D721Med (cell line): ENCODE data around the gene GPR22.
A peak's percentile ranks its signal among the peaks of the same experiment; 100 is the strongest.

Source experiments
- DNase-seq: peaks from one replicate; pipeline ENCODE4 v3.0.0; 2011; ENCODE audit warnings: low spot score; ENCODE audit not compliant: insufficient read length
- FAIRE-seq: peaks from 2 replicates; lab custom pipeline; 2011; peaks lifted over from hg19 to GRCh38; lab: Jason Lieb, UNC
- TF ChIP-seq, protein P1 (sequence below): IDR thresholded peaks from 2 replicates; pipeline ENCODE4 v1.5.1; 2012; ENCODE audit warnings: mild to moderate bottlenecking, control low read depth; ENCODE audit not compliant: insufficient read depth; ENCODE audit errors: missing control alignments

GPR22 gene

GRCh38 chr7:107494884-107495283, 25.0 kb downstream of the GPR22 start:
- TF ChIP-seq, protein P1, sequence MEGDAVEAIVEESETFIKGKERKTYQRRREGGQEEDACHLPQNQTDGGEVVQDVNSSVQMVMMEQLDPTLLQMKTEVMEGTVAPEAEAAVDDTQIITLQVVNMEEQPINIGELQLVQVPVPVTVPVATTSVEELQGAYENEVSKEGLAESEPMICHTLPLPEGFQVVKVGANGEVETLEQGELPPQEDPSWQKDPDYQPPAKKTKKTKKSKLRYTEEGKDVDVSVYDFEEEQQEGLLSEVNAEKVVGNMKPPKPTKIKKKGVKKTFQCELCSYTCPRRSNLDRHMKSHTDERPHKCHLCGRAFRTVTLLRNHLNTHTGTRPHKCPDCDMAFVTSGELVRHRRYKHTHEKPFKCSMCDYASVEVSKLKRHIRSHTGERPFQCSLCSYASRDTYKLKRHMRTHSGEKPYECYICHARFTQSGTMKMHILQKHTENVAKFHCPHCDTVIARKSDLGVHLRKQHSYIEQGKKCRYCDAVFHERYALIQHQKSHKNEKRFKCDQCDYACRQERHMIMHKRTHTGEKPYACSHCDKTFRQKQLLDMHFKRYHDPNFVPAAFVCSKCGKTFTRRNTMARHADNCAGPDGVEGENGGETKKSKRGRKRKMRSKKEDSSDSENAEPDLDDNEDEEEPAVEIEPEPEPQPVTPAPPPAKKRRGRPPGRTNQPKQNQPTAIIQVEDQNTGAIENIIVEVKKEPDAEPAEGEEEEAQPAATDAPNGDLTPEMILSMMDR: no peak
- no peak for FAIRE-seq
- no peak for DNase-seq

DNA sequence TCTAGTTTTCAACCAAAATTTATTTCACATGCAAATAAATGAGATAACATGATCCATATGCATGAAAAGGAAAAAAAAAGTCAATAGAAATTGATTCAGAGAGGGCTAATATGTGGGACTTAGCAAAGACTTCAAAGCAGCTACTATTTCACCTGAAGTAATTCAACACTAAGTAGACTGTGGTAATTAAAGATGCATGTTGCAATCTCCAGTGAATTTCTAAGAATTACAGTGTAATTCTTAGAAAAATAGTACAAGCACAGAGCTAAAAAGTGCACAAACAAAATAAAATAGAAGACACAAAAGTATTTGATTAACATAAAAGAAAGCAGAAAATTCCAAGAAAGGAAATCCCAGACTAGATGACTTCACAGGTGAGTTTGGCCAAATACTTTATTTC, 25.7 kb downstream of the GPR22 start:
- DNase-seq: no peak

GRCh38 chr7:107499731-107500130, 29.9 kb downstream of the GPR22 start:
- FAIRE-seq (no peak), DNase-seq (no peak)
- TF ChIP-seq, protein P1: no peak

More for the DNA sequence above, 25.7 kb downstream of the GPR22 start:
- TF ChIP-seq, protein P1: no peak
- no peak for FAIRE-seq

DNA sequence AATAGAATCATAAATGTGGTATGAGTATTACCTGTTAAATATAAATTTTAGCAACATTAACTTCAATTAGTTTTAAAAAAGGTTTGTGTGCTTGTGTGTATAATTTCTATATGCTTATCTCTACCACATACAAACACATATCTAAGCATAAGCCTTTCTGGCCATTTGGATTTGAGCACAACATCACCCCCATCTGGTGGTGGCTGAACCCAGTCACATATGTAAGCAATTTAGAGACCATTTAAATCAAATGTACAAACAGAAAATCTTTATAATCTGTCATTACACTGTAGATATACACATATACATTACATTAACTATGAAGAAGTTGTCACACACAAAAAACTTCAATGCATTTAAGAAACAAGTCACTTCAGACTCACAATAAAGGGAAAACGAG, 31.7 kb downstream of the GPR22 start:
- DNase-seq: no peak
- TF ChIP-seq, protein P1: peak; percentile 57
- FAIRE-seq: peak; percentile 90

DNA sequence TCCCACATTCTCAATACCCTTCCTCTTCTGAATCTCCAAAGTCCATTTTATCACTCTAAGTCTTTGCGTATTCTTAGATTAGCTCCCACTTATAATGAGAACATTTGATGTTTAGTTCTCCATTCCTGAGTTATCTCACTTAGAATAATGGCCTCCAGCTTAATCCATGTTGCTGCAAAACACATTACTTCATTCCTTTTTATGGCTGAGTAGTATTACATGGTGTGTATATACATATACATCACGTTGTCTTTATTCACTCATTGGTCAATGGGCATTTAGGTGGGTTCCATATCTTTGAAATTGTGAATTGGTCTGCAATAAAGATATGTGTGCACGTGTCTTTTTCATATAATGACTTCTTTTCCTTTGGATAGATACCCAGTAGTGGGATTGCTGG, 32.3 kb downstream of the GPR22 start:
- FAIRE-seq: no peak
- TF ChIP-seq, protein P1: no peak
- no peak for DNase-seq

DNA sequence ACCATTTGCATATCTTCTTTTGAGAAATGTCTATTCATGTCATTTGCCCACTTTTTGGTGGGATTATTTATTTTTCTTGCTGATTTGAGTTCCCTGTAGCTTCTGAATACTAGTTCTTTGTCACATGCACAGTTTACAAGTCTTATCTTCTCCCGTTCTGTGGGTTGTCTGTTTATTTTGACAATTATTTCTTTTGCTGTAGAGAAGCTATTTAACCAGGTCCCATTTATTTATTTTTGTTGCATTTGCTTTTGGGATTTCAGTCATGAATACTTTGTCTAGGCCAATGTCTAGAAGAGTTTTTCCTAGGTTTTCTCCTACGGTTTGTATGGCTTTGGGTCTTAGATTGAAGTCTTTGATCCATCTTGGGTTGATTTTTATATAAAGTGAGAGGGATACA, 32.9 kb downstream of the GPR22 start:
- FAIRE-seq (no peak), DNase-seq (no peak)
- TF ChIP-seq, protein P1: no peak

DNA sequence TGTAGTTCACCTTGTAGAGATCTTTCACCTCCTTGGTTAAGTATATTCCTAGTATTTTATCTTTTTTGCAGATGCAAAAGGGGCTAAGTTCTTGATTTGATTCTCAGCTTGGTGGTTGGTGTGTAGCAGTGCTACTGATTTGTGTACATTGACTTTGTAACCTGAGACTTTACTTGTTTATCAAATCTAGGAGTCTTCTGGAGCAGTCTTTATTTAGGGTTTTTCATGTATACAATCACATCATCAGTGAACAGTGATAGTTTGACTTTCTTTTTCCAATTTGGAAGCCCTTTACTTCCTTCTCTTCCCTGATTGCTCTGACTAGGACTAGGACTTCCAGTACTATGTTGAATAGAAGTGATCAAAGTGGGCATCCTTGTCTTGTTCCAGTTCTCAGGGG, 33.8 kb downstream of the GPR22 start:
- no peak for FAIRE-seq

More for the DNA sequence above, 33.8 kb downstream of the GPR22 start:
- DNase-seq: no peak
- TF ChIP-seq, protein P1: no peak
